NB4 (cell line): ENCODE results near the gene DAB2IP.

ENCODE experiments used
- POLR2A ChIP-seq: IDR thresholded peaks from 2 replicates; pipeline ENCODE4 v1.6.1; 2011; ENCODE audit warnings: mild to moderate bottlenecking; ENCODE audit not compliant: insufficient read length; ENCODE audit errors: extremely low read depth
- TF ChIP-seq, protein P1 (sequence below): IDR thresholded peaks from one replicate; pipeline ENCODE4 v1.5.1; 2012; ENCODE audit warnings: low read depth, low read length

DNA sequence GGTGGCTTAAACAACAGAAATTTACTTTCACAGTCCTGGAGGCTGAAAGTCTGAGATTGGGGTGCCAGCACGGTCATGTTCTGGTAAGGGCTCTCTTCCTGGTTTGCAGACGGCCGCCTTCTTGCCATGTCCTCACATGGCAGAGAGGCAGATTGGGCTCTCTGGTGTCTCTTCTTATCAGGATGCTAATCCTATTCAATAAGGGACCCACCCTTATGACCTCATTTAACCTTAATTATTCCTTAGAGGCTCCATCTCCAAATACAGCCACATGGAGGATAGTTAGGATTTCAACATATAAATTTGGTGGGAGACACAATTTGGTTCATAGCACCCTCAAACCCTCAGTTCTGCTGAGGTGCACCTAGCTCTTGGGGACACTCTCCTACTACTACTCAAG, 180.4 kb downstream of the DAB2IP start:
- TF ChIP-seq, protein P1, sequence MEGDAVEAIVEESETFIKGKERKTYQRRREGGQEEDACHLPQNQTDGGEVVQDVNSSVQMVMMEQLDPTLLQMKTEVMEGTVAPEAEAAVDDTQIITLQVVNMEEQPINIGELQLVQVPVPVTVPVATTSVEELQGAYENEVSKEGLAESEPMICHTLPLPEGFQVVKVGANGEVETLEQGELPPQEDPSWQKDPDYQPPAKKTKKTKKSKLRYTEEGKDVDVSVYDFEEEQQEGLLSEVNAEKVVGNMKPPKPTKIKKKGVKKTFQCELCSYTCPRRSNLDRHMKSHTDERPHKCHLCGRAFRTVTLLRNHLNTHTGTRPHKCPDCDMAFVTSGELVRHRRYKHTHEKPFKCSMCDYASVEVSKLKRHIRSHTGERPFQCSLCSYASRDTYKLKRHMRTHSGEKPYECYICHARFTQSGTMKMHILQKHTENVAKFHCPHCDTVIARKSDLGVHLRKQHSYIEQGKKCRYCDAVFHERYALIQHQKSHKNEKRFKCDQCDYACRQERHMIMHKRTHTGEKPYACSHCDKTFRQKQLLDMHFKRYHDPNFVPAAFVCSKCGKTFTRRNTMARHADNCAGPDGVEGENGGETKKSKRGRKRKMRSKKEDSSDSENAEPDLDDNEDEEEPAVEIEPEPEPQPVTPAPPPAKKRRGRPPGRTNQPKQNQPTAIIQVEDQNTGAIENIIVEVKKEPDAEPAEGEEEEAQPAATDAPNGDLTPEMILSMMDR = no peak
- TF ChIP-seq POLR2A = no peak
